Gastrocnemius medialis (tissue), 4 donors: ENCODE measurements around the gene CEBPB. TPM values are rescaled to one million over a fixed set of nuclear protein-coding genes. Genes with fewer than 3 reads are reported as not detected.
"Not testable (repeated sequence)": the region's sequence is repeated elsewhere in the genome, so short reads cannot be mapped to it uniquely, and the experiment has no call there.

Experiments used
- ATAC-seq, 2 donors: fragments of 150-250 bp; one replicate each; pipeline ENCODE4 v1.9.1; 2016
- DNase-seq, 2 donors: peaks; one replicate each; pipeline ENCODE4 v3.0.0-alpha.2; 2019
- H3K27ac ChIP-seq, 4 donors: fragments of 200-600 bp; sonication (generic); 1 replicate in 1 of 4; 2 replicates in 3 of 4; pipeline ENCODE4 v1.5.1; 2016 to 2018; ENCODE audit warnings: mild to moderate bottlenecking in 2 of 4, moderate library complexity in 1 of 4
- H3K27me3 ChIP-seq, 3 donors: fragments of 200-600 bp; sonication (generic) in 2 of 3; 1 replicate in 1 of 3; 2 replicates in 2 of 3; pipeline versions ENCODE4 v1.5.1 to v1.6.0; 2016 to 2019; ENCODE audit warnings: mild to moderate bottlenecking in 1 of 3, moderate library complexity in 1 of 3
- H3K36me3 ChIP-seq, 2 donors: fragments of 200-600 bp; sonication (generic) in 1 of 2; one replicate each; pipeline ENCODE4 v1.5.1; 2017 to 2018
- H3K4me1 ChIP-seq, 2 donors: fragments of 200-600 bp; sonication (generic) in 1 of 2; one replicate each; pipeline ENCODE4 v1.5.1; 2016 to 2017; ENCODE audit warnings: mild to moderate bottlenecking in 2 of 2
- H3K4me3 ChIP-seq, 4 donors: fragments of 200-600 bp; sonication (generic) in 3 of 4; 1 replicate in 1 of 4; 2 replicates in 3 of 4; pipeline ENCODE4 v1.5.1; 2016 to 2019; ENCODE audit warnings: mild to moderate bottlenecking in 2 of 4
- H3K9me3 ChIP-seq, 3 donors: fragments of 200-600 bp; sonication (generic) in 2 of 3; 1 replicate in 1 of 3; 2 replicates in 2 of 3; pipeline ENCODE4 v1.5.1; 2016 to 2019
- CTCF ChIP-seq, 5 experiments: fragments of 450-650 bp in 3 of 5; fragments of 200-600 bp in 2 of 5; sonication (generic) in 2 of 5; IDR thresholded peaks in 4 of 5; conservative IDR thresholded peaks in 1 of 5; 1 replicate in 4 of 5; 2 replicates in 1 of 5; pipeline ENCODE4 v1.5.1; 2016 to 2019; ENCODE audit warnings: antibody characterized with exemption in 5 of 5, mild to moderate bottlenecking in 3 of 5, moderate library complexity in 3 of 5
- POLR2A ChIP-seq, 2 donors: fragments of 450-650 bp; IDR thresholded peaks; one replicate each; pipeline ENCODE4 v1.6.1; 2017; ENCODE audit warnings: antibody characterized with exemption in 2 of 2, mild to moderate bottlenecking in 2 of 2, moderate library complexity in 2 of 2
- in situ Hi-C, 4 donors: fragments of 200-750 bp; cut with MboI; loops; one replicate each; pipeline versions ENCODE4 v1.15.0 to v1.8.0; 2017; ENCODE audit warnings: low sequenced_read_pairs in 4 of 4
- intact Hi-C: fragments of 100-400 bp; cut with DNase I; formaldehyde crosslinking; loops from one replicate; pipeline ENCODE4 v1.15.1; 2023; ENCODE audit warnings: low total_unique reads
- total RNA-seq, 4 donors: library from RNA; depleted of rRNA; stranded (reverse); fragments of >200 nt; gene quantifications; one replicate each; pipeline versions ENCODE4 v1.1.0 to v1.2.3, GENCODE V29; 2016

CEBPB gene
- total RNA-seq, 4 donors from 2014 or later = 219 to 434 (median 321) TPM

- in situ Hi-C loops = loop anchor here in 1 of 4 donors (10.0 kb wide), 1 partner anchor 64 kb away; no protein-coding TSS in a partner anchor
- ATAC-seq = peak; percentile 54 to 83
- Histone ChIP-seq H3K9me3 (no peaks in the 10 kb centered on the region), H3K4me1 (peaks cover 10 to 13% of the 10 kb centered on the region in 2 donors), H3K27ac (peak overlapping the region; percentile 68 to 79 (median 76)), H3K27me3 (no peaks in the 10 kb centered on the region), H3K4me3 (no peak overlapping the region), H3K36me3 (no peaks in the 10 kb centered on the region)
- peak; percentile 63 to 94 for DNase-seq
- intact Hi-C loops = no loop called here
- TF ChIP-seq CTCF (IDR thresholded peaks at IDR 0.05 in 4 of 5, conservative IDR thresholded peaks at IDR 0.05 in 1 of 5) (no peak), POLR2A (IDR thresholded peaks at IDR 0.05) (no peak)
Observed at GRCh38 chr20:50200482-50201104, 10.0 kb downstream of the CEBPB start.

GRCh38 chr20:50201710-50202109 is 11.1 kb downstream of the CEBPB start:
- H3K27ac ChIP-seq, H3K9me3 ChIP-seq, H3K4me3 ChIP-seq, H3K27me3 ChIP-seq, intact Hi-C loops, H3K36me3 ChIP-seq, DNase-seq, ATAC-seq: not testable (repeated sequence)
- in situ Hi-C loops = loop anchor here in 1 of 4 donors (10.0 kb wide), 1 partner anchor 63 kb away; no protein-coding TSS in a partner anchor
- H3K4me1 ChIP-seq = peaks cover 10 to 13% of the 10 kb centered on the region in 2 donors

- no peak overlapping the region for H3K4me3 ChIP-seq
- H3K4me1 ChIP-seq = peaks cover 10 to 13% of the 10 kb centered on the region in 2 donors
- DNase-seq (no peak), ATAC-seq (no peak)
- in situ Hi-C loops (loop anchor here in 1 of 4 donors (10.0 kb wide), 1 partner anchor 62 kb away; no protein-coding TSS in a partner anchor), intact Hi-C loops (no loop called here)
- no peaks in the 10 kb centered on the region for H3K36me3 ChIP-seq
- H3K27me3 ChIP-seq = no peaks in the 10 kb centered on the region
- TF ChIP-seq CTCF (IDR thresholded peaks at IDR 0.05 in 4 of 5, conservative IDR thresholded peaks at IDR 0.05 in 1 of 5) (no peak), POLR2A (IDR thresholded peaks at IDR 0.05) (no peak)
- H3K27ac ChIP-seq = no peak overlapping the region
- H3K9me3 ChIP-seq = no peaks in the 10 kb centered on the region
Observed at GRCh38 chr20:50202677-50203076, 12.0 kb downstream of the CEBPB start.

GRCh38 chr20:50203951-50204937 is 13.6 kb downstream of the CEBPB start:
- no peaks in the 10 kb centered on the region for H3K9me3 ChIP-seq
- DNase-seq = no peak
- H3K4me3 ChIP-seq = no peak overlapping the region
- peaks cover 10 to 13% of the 10 kb centered on the region in 2 donors for H3K4me1 ChIP-seq
- H3K27ac ChIP-seq = no peak overlapping the region
- ATAC-seq = no peak
- no peaks in the 10 kb centered on the region for H3K36me3 ChIP-seq
- in situ Hi-C loops = loop anchor here in 1 of 4 donors (10.0 kb wide), 1 partner anchor 61 kb away; no protein-coding TSS in a partner anchor
- intact Hi-C loops = no loop called here
- H3K27me3 ChIP-seq = no peaks in the 10 kb centered on the region
- TF ChIP-seq POLR2A (IDR thresholded peaks at IDR 0.05) (no peak), CTCF (IDR thresholded peaks at IDR 0.05 in 4 of 5, conservative IDR thresholded peaks at IDR 0.05 in 1 of 5) (no peak)

- Histone ChIP-seq H3K4me1 (no peaks in the 10 kb centered on the region), H3K4me3 (no peak overlapping the region), H3K9me3 (no peaks in the 10 kb centered on the region), H3K27me3 (no peaks in the 10 kb centered on the region), H3K27ac (no peak overlapping the region), H3K36me3 (no peaks in the 10 kb centered on the region)
- intact Hi-C loops (no loop called here), in situ Hi-C loops (loop anchor here in 1 of 4 donors (10.0 kb wide), 1 partner anchor 58 kb away; no protein-coding TSS in a partner anchor)
- ATAC-seq (no peak), DNase-seq (no peak)
- no peak for TF ChIP-seq POLR2A (IDR thresholded peaks at IDR 0.05)
- no peak for TF ChIP-seq CTCF (IDR thresholded peaks at IDR 0.05 in 4 of 5, conservative IDR thresholded peaks at IDR 0.05 in 1 of 5)
Observed at GRCh38 chr20:50207026-50207425, 16.4 kb downstream of the CEBPB start.
